ENCODE data around the gene SERTAD2.

SERTAD2 gene

DNA sequence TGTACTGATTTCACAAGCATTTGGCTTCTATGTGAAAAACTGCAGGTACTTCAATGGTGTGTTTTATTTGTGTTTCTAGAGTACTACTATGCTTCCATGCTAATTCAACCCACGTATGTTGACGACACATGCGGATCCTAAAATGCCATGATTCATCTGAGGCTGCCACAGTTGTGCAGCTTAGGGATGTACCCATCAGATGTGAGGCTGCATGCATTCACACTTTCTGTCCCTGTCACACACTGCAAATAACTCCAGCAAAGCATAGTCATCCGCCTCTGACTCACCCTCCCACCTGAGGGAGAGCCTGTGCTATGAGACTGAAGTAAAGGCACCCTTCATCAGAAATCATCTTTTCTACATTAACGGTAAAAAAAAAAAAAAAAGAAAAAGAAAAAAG lies 22.1 kb upstream of the SERTAD2 start:
- no peak overlapping the region for H3K4me3 ChIP-seq (ENCODE audit: low read length)
- no peak for DNase-seq (ENCODE audit: low read depth)
- TF ChIP-seq, protein P1, sequence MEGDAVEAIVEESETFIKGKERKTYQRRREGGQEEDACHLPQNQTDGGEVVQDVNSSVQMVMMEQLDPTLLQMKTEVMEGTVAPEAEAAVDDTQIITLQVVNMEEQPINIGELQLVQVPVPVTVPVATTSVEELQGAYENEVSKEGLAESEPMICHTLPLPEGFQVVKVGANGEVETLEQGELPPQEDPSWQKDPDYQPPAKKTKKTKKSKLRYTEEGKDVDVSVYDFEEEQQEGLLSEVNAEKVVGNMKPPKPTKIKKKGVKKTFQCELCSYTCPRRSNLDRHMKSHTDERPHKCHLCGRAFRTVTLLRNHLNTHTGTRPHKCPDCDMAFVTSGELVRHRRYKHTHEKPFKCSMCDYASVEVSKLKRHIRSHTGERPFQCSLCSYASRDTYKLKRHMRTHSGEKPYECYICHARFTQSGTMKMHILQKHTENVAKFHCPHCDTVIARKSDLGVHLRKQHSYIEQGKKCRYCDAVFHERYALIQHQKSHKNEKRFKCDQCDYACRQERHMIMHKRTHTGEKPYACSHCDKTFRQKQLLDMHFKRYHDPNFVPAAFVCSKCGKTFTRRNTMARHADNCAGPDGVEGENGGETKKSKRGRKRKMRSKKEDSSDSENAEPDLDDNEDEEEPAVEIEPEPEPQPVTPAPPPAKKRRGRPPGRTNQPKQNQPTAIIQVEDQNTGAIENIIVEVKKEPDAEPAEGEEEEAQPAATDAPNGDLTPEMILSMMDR (conservative IDR thresholded peaks at IDR 0.05; ENCODE audit: low read depth, low read length): no peak

DNA sequence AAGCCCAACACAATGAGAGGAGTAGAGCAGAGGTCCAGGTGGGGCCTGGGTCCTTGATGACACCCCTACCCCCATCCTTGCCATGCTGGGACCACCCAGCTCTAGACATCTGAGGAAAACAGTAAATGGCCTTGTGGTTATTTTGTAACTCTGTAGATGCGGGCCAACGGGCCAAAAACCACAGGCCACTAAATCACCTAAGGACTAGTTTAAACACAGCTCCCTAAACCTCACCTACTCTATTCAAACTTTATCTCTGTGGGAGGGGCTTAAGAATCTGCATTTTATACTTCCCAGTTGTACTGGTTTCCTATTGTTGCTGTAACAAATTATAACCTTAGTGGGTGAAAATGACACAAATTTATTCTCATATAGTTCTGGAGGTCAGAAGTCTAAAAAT lies 19.0 kb upstream of the SERTAD2 start:
- H3K4me3 ChIP-seq (ENCODE audit: low read length): no peak overlapping the region
- TF ChIP-seq, protein P1 (conservative IDR thresholded peaks at IDR 0.05; ENCODE audit: low read depth, low read length): no peak
- no peak for DNase-seq (ENCODE audit: low read depth)

DNA sequence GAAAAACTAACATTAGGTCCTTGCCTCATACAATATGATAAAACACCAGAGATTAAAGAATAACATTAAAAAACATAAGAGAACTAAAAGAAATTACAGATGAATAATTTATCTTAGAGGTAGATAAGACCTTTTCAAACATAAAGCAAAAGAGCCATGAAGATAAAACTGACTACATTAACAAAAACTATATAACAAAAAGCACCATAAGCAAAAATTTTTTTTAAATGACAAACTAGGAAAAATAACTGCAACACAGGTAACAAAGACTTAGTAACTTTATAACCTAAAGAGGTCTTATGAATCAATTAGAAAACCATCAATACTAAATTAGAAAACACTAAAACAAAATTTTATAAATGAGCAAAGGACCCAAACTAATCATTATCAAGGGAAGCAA lies 16.3 kb upstream of the SERTAD2 start:
- TF ChIP-seq, protein P1 (conservative IDR thresholded peaks at IDR 0.05; ENCODE audit: low read depth, low read length): no peak
- DNase-seq (ENCODE audit: low read depth): no peak
- no peak overlapping the region for H3K4me3 ChIP-seq (ENCODE audit: low read length)

DNA sequence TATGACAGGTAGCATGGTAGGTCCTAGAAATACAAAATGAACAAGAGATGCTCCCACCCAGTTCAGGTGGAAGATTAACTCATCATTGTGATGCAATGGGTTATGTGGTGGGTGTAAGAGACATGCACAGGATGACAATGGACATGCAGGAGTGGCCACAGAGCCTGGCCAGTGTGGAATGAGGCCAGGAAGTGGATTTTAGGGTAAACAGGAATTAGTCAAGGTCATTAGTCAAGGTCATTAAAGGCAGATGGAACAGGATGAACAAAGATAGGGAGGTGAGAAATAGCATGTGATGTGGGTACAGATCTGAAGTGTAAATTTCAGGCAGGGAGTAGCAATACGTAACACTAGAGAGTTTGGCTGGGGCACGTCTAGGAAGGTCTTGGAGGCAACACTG lies 15.6 kb upstream of the SERTAD2 start:
- TF ChIP-seq, protein P1 (conservative IDR thresholded peaks at IDR 0.05; ENCODE audit: low read depth, low read length): no peak
- no peak for DNase-seq (ENCODE audit: low read depth)
- H3K4me3 ChIP-seq (ENCODE audit: low read length): no peak overlapping the region

DNA sequence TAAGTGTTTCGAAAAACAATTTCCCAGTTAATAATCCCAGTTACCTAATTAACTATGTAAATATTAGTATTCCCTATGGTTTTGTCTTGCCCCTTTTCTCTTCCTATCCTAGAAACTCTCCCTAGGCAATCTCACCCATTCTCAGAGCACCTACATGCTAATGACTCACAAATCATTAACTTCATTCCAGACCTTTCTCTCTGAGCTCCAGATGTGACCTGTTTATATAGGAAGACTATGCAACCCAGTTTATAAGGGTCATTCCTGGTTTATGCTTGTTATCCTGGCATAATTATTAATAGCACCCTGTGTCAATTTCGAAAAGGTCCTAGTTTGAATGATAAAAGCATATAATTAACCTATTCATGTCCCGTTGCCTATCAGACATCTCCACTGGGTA lies 14.8 kb upstream of the SERTAD2 start:
- no peak for DNase-seq (ENCODE audit: low read depth)
- TF ChIP-seq, protein P1 (conservative IDR thresholded peaks at IDR 0.05; ENCODE audit: low read depth, low read length): no peak
- no peak overlapping the region for H3K4me3 ChIP-seq (ENCODE audit: low read length)

DNA sequence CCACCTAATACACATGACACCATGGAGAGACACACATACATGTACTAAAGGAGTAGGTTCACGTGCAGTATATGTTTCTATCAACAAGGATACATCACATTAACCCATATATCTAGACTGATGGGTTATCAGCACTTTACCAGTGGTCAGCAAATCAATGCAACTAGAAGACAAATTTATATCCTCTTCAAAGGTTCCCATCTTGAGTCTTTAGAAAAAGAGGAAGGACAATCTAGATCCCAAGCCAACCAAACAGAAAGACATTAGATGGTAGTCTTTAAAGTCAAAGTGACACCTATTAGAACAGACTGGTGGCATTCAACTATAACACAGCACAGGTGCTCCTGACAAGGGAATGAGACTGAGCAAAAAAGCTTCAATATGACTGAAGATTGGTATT lies 13.8 kb upstream of the SERTAD2 start:
- TF ChIP-seq, protein P1 (conservative IDR thresholded peaks at IDR 0.05; ENCODE audit: low read depth, low read length): no peak
- no peak overlapping the region for H3K4me3 ChIP-seq (ENCODE audit: low read length)

DNA sequence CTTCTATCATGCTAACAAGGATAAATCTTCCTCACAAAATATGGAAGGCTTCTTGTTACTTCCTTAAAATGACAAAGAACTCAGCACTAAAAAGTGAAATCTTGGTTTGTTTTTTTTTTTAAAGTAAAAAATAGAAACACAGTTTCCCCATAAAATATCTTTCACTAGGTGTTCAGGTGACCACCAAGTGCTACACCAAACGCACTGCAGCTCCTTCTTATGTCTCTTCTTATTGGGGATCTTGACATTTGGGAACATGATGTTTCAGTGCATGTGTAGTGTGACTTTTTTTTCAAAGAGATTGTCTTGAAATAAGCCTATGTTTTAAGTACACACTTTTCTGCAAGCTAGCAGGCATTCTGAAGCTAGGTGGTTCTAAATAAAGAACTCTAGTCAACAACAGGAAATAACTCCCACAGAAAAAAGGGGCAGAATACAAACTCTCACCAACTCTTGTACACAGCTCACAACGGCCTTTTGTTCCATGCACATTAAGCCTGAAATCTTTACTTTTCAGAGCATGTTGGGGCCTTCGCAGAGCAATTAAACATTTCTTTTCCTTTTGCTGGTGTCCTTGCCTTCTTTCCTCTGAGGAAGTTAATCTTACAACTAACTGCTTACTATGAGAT lies 13.2 kb upstream of the SERTAD2 start:
- no peak for DNase-seq (ENCODE audit: low read depth)
- TF ChIP-seq, protein P1 (conservative IDR thresholded peaks at IDR 0.05; ENCODE audit: low read depth, low read length): no peak
- H3K4me3 ChIP-seq (ENCODE audit: low read length): no peak overlapping the region

More for the DNA sequence above, 13.8 kb upstream of the SERTAD2 start:
- DNase-seq (ENCODE audit: low read depth): no peak
